HCT116 (cell line): ENCODE results near the gene GREB1L. TPM values are rescaled to one million over a fixed set of nuclear protein-coding genes. Genes with fewer than 3 reads are reported as not detected.

Experiments used
- ATAC-seq: fragments of 200-7000 bp; cut with Tn5 transposase; 2 replicates; pipeline ENCODE4 v1.9.1; 2020; ENCODE audit warnings: mild to moderate bottlenecking, moderate library complexity
- BruUV-seq: library from RNA; stranded (reverse); fragments of 400-500 nt; replicated peaks from 2 replicates; lab custom pipeline; 2021; lab: Mats Ljungman, UMichigan
- CTCF ChIA-PET: fragments of 300-600 bp; sonication (Branson Sonifier 250); formaldehyde crosslinking; loops from one replicate; lab custom pipeline; 2021; ENCODE audit warnings: antibody characterized with exemption; lab: Charles Lee
- POLR2A ChIA-PET: fragments of 300-600, 350-600 bp; sonication (Branson Sonifier 250); formaldehyde crosslinking; loops from one replicate; lab custom pipeline; 2021; ENCODE audit warnings: antibody characterized with exemption; lab: Charles Lee
- RAD21 ChIA-PET, 2 experiments: fragments of 300-600 bp; sonication (Branson Sonifier 250); formaldehyde crosslinking; loops; one replicate each; lab custom pipeline; 2023; ENCODE audit warnings: low total read pairs in 2 of 2; ENCODE audit not compliant: uncharacterized antibody in 2 of 2, unreplicated experiment in 2 of 2, low non-redundant PET in 1 of 2; lab: Charles Lee
- DNase-seq: peaks from one replicate; pipeline ENCODE4 v3.0.0-alpha.2; 2010; ENCODE audit warnings: low read depth, low spot score
- H2AFZ ChIP-seq: fragments of 200-600 bp; shearing (Covaris generic), sonication (generic); 2 replicates; pipeline ENCODE4 v1.6.1; 2017; ENCODE audit warnings: low read depth, mixed run types, mixed read lengths, antibody characterized with exemption, low read length; ENCODE audit not compliant: poor library complexity, severe bottlenecking
- H3K27ac ChIP-seq: 2 replicates; pipeline ENCODE4 v1.5.1; 2012; ENCODE audit warnings: low read depth, low read length
- H3K27me3 ChIP-seq: fragments of 200-600 bp; sonication (generic); 2 replicates; pipeline ENCODE4 v1.6.1; 2016; ENCODE audit warnings: mixed run types, low read length, mixed read lengths; ENCODE audit not compliant: insufficient read depth
- H3K36me3 ChIP-seq, 2 experiments: fragments of 200-500 bp in 1 of 2; fragments of 200-600 bp in 1 of 2; sonication (Bioruptor generic) in 1 of 2; sonication (generic) in 1 of 2; 2 replicates each; pipeline versions ENCODE4 v1.5.1 to v1.6.1; 2014 to 2016; ENCODE audit warnings: low read length in 2 of 2, inconsistent platforms in 1 of 2, mixed read lengths in 1 of 2, mixed run types in 1 of 2; ENCODE audit not compliant: insufficient read depth in 2 of 2, control insufficient read depth in 1 of 2
- H3K4me1 ChIP-seq, 2 experiments: fragments of 200-600 bp in 1 of 2; sonication (generic) in 1 of 2; 2 replicates each; pipeline versions ENCODE4 v1.5.1 to v1.6.1; 2012 to 2017; ENCODE audit warnings: low read length in 2 of 2, inconsistent platforms in 1 of 2, mild to moderate bottlenecking in 1 of 2, mixed read lengths in 1 of 2, mixed run types in 1 of 2, moderate library complexity in 1 of 2; ENCODE audit not compliant: insufficient read depth in 2 of 2, control insufficient read depth in 1 of 2
- H3K4me2 ChIP-seq: fragments of 200-600 bp; sonication (generic); 2 replicates; pipeline ENCODE4 v1.6.1; 2017; ENCODE audit warnings: mixed run types, low read length, mixed read lengths
- H3K4me3 ChIP-seq, 2 experiments: fragments of 200-600 bp in 1 of 2; sonication (generic) in 1 of 2; replicated peaks in 1 of 2; 2 replicates each; pipeline ENCODE4 v1.5.1; 2011 to 2016; ENCODE audit warnings: low read length in 2 of 2, control low read depth in 1 of 2, low read depth in 1 of 2, mild to moderate bottlenecking in 1 of 2, mixed read lengths in 1 of 2, mixed run types in 1 of 2
- H3K79me2 ChIP-seq: fragments of 200-600 bp; sonication (generic); 2 replicates; pipeline ENCODE4 v1.6.1; 2017; ENCODE audit warnings: mild to moderate bottlenecking, mixed run types, low read length, moderate library complexity, mixed read lengths; ENCODE audit not compliant: insufficient read depth
- H3K9ac ChIP-seq: fragments of 200-600 bp; sonication (generic); 2 replicates; pipeline ENCODE4 v1.6.1; 2016; ENCODE audit warnings: low read length, mixed read lengths
- H3K9me2 ChIP-seq: fragments of 200-600 bp; sonication (generic), shearing (Covaris generic); 2 replicates; pipeline ENCODE4 v1.6.1; 2017; ENCODE audit warnings: mixed run types, mild to moderate bottlenecking, moderate library complexity; ENCODE audit not compliant: insufficient read depth
- H3K9me3 ChIP-seq, 2 experiments: fragments of 200-500 bp in 1 of 2; fragments of 200-600 bp in 1 of 2; sonication (Bioruptor generic) in 1 of 2; sonication (generic) in 1 of 2; 2 replicates each; pipeline ENCODE4 v1.6.1; 2014 to 2017; ENCODE audit warnings: low read length in 2 of 2, mixed read lengths in 2 of 2, inconsistent platforms in 1 of 2, low read depth in 1 of 2, mild to moderate bottlenecking in 1 of 2, mixed run types in 1 of 2, moderate library complexity in 1 of 2; ENCODE audit not compliant: control insufficient read depth in 1 of 2, insufficient read depth in 1 of 2
- H4K20me1 ChIP-seq: fragments of 200-600 bp; sonication (generic), shearing (Covaris generic); 2 replicates; pipeline ENCODE4 v1.6.1; 2017; ENCODE audit warnings: mixed run types, mild to moderate bottlenecking, moderate library complexity; ENCODE audit not compliant: insufficient read depth
- CBX3 ChIP-seq: IDR thresholded peaks from 2 replicates; pipeline ENCODE4 v1.6.1; 2012; ENCODE audit warnings: low read depth
- CEBPB ChIP-seq: IDR thresholded peaks from 2 replicates; pipeline ENCODE4 v1.6.1; 2012; ENCODE audit warnings: low read depth
- EGR1 ChIP-seq: IDR thresholded peaks from 2 replicates; pipeline ENCODE4 v1.6.1; 2012; ENCODE audit warnings: low read depth
- ELF1 ChIP-seq: IDR thresholded peaks from 2 replicates; pipeline ENCODE4 v1.6.1; 2012; ENCODE audit warnings: low read depth, borderline replicate concordance
- EZH2phosphoT487 ChIP-seq: fragments of 200-600 bp; IDR thresholded peaks from 2 replicates; pipeline ENCODE4 v1.6.1; 2018; ENCODE audit warnings: antibody characterized with exemption, borderline replicate concordance
- FOSL1 ChIP-seq: IDR thresholded peaks from 2 replicates; pipeline ENCODE4 v1.6.1; 2012; ENCODE audit warnings: low read depth
- JUND ChIP-seq: IDR thresholded peaks from 2 replicates; pipeline ENCODE4 v1.6.1; 2012
- RAD21 ChIP-seq: IDR thresholded peaks from 2 replicates; pipeline ENCODE4 v1.6.1; 2012; ENCODE audit warnings: low read depth, mild to moderate bottlenecking
- SIN3A ChIP-seq: IDR thresholded peaks from 2 replicates; pipeline ENCODE4 v1.6.1; 2012; ENCODE audit warnings: low read depth
- TCF7L2 ChIP-seq: IDR thresholded peaks from 2 replicates; pipeline ENCODE4 v1.7.0; 2011; ENCODE audit warnings: borderline replicate concordance, inconsistent platforms; ENCODE audit not compliant: insufficient read depth, insufficient read length; ENCODE audit errors: extremely low read depth
- YY1 ChIP-seq: IDR thresholded peaks from 2 replicates; pipeline ENCODE4 v1.6.1; 2011; ENCODE audit warnings: low read length, low read depth, moderate library complexity, mild to moderate bottlenecking; ENCODE audit not compliant: insufficient replicate concordance; ENCODE audit errors: extremely low read depth
- ZNF274 ChIP-seq: fragments of 200-500 bp; sonication (Bioruptor generic); IDR thresholded peaks from 2 replicates; pipeline ENCODE4 v1.6.1; 2014; ENCODE audit warnings: mild to moderate bottlenecking, low read depth, low read length, inconsistent platforms
- intact Hi-C: fragments of 100-400 bp; cut with micrococcal nuclease; formaldehyde crosslinking; loops from 2 replicates; pipeline ENCODE4 v1.10.0; 2022
- total RNA-seq: library from RNA; stranded (reverse); gene quantifications from one replicate; pipeline ENCODE4 v1.2.1, GENCODE V29; 2021; ENCODE audit not compliant: unreplicated experiment
- TF ChIP-seq, protein P1 (sequence below): IDR thresholded peaks from 2 replicates; pipeline ENCODE4 v1.6.1; 2012
- TF ChIP-seq, protein P2 (sequence below): IDR thresholded peaks from 2 replicates; pipeline ENCODE4 v1.6.1; 2011; ENCODE audit warnings: mild to moderate bottlenecking, low read length, moderate library complexity; ENCODE audit not compliant: insufficient replicate concordance; ENCODE audit errors: extremely low read depth

GREB1L gene
- total RNA-seq, 1 experiment from 2014 or later, result 12.2 TPM

DNA sequence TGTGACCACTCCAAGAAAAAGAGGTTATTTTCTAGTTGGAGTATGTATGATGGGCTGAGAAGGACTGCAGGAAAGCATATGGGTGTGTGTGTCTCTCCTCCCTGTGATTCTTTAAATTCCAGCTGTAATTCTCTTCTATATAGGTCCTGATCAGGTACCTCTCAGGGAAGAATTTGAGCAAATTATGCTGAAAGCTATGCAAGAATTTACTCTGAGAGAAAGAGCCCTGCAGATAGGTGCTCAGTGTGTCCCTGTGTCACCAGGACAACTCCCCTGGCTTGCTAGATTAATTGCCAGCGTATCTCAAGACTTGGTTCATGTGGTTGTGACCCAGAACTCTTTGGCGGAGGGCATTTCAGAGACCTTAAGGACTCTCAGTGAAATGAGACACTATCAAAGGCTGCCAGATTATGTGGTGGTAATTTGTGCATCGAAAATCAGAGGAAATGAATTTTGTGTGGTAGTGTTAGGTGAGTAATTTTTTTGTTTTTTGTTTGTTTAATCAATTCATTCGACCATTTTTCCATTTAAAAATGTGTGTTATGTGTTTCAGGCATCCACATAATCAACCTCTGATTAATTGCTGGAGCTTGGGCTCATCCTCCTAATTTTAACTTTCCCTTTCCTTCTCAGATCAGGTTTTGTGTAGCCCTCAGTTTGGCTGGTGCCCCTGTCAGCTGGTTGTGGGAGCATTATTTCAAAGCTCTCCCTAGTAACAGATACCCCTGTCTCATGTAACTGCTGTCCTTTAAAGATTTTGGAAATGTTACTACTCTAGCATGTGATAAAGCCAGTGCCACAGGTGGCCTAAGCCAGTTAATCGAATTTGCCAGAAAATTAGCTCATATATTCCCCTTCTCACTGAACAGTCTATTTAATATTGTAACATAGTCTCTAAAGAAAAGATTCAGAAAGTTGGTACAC lies 207.6 kb downstream of the GREB1L start:
- no peak for TF ChIP-seq YY1
- no peak for TF ChIP-seq ZNF274
- TF ChIP-seq RAD21, result no peak
- TF ChIP-seq, protein P1, sequence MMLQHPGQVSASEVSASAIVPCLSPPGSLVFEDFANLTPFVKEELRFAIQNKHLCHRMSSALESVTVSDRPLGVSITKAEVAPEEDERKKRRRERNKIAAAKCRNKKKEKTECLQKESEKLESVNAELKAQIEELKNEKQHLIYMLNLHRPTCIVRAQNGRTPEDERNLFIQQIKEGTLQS, result no peak
- no peak for TF ChIP-seq JUND
- no peak for TF ChIP-seq CBX3
- TF ChIP-seq TCF7L2, result no peak
- no peak for TF ChIP-seq FOSL1
- TF ChIP-seq ELF1, result no peak
- TF ChIP-seq SIN3A, result no peak
- TF ChIP-seq, protein P2, sequence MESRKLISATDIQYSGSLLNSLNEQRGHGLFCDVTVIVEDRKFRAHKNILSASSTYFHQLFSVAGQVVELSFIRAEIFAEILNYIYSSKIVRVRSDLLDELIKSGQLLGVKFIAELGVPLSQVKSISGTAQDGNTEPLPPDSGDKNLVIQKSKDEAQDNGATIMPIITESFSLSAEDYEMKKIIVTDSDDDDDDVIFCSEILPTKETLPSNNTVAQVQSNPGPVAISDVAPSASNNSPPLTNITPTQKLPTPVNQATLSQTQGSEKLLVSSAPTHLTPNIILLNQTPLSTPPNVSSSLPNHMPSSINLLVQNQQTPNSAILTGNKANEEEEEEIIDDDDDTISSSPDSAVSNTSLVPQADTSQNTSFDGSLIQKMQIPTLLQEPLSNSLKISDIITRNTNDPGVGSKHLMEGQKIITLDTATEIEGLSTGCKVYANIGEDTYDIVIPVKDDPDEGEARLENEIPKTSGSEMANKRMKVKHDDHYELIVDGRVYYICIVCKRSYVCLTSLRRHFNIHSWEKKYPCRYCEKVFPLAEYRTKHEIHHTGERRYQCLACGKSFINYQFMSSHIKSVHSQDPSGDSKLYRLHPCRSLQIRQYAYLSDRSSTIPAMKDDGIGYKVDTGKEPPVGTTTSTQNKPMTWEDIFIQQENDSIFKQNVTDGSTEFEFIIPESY, result no peak
- TF ChIP-seq CEBPB, result no peak
- TF ChIP-seq EGR1, result no peak
- TF ChIP-seq EZH2phosphoT487, result no peak
- TF ChIP-seq, all 23 proteins: peak for 0

More for the DNA sequence above, 207.6 kb downstream of the GREB1L start:
- intact Hi-C loops, result no loop called here
- no peaks in the 10 kb centered on the region for H3K27me3 ChIP-seq
- no peak overlapping the region for H3K4me2 ChIP-seq
- no peak overlapping the region for H3K9ac ChIP-seq
- POLR2A ChIA-PET, result no interaction called here
- H3K4me3 ChIP-seq, result no peak overlapping the region
- DNase-seq, result no peak
- H3K4me1 ChIP-seq, result peaks cover 0 to 10% of the 10 kb centered on the region in 2 experiments; a peak in 1 of 4 replicates
- no peak overlapping the region for H3K27ac ChIP-seq
- H2AFZ ChIP-seq, result no peak overlapping the region
- CTCF ChIA-PET, result interaction anchor here (0.6 to 5.6 kb wide), 3 partner anchors 100 to 254 kb away, joined by 4 to 51 read pairs (median 4); no protein-coding TSS in a partner anchor
- BruUV-seq, result no TSS peak
- RAD21 ChIA-PET, result no interaction called here
- no peaks in the 10 kb centered on the region for H4K20me1 ChIP-seq
- no peaks in the 10 kb centered on the region for H3K36me3 ChIP-seq
- no peaks in the 10 kb centered on the region for H3K79me2 ChIP-seq
- H3K9me3 ChIP-seq, result no peaks in the 10 kb centered on the region
- no peaks in the 10 kb centered on the region for H3K9me2 ChIP-seq
- no peak for ATAC-seq
